Heart left ventricle (tissue), 13 donors: Measurements from ENCODE around the gene COL23A1.

Experiments used
- CTCF ChIP-seq, 12 donors: fragments of 200-600 bp; sonication (generic) in 4 of 12; IDR thresholded peaks; one replicate each; pipeline versions ENCODE4 v1.5.0 to v1.8.0; 2018 to 2022; ENCODE audit warnings: antibody characterized with exemption in 12 of 12, mild to moderate bottlenecking in 5 of 12
- POLR2A ChIP-seq, 2 donors: fragments of 450-650 bp; IDR thresholded peaks; one replicate each; pipeline ENCODE4 v1.6.1; 2017; ENCODE audit warnings: antibody characterized with exemption in 2 of 2, mild to moderate bottlenecking in 2 of 2, moderate library complexity in 2 of 2
- donor health status: ischemic (EF 13 %, LVEDD 7.1; RV severe dilation, severe dysfunction).
- donor health status: DM: no; HTN: yes; CAD: no.
- donor health status: DM: no; HTN: no; CAD: no.
- donor health status: ischemic (EF 25% LVEDD 6.9; RV normal size, moderate dysfunction).
- donor health status: ischemic (EF 25% LVEDD 5.7; RV mildly dilated, moderate dysfunction).
- donor health status: ischemic (EF 35%, LVEDD 5.7; RV mildly dilated, moderate dysfunction).
- donor health status: nonischemic (EF 11% LVEDD 7.7; RV severe dilation, severe dysfunction).
- donor health status: DM: yes; HTN: yes; CAD: no.
- donor health status: PGD.
- donor health status: ischemic (EF 29% LVEDD 5.4; RV normal size, mild dysfunction).
- donor health status: nonischemic (EF 23%, LVEDD 6.1; RV moderate dilation, normal function).

GRCh38 chr5:178192244-178192643 is 397.9 kb downstream of the COL23A1 start:
- no peak for TF ChIP-seq POLR2A (IDR thresholded peaks at IDR 0.05)
- no peak for TF ChIP-seq CTCF (IDR thresholded peaks at IDR 0.05)
